ENCODE measurements around the gene ABCC11.

DNA sequence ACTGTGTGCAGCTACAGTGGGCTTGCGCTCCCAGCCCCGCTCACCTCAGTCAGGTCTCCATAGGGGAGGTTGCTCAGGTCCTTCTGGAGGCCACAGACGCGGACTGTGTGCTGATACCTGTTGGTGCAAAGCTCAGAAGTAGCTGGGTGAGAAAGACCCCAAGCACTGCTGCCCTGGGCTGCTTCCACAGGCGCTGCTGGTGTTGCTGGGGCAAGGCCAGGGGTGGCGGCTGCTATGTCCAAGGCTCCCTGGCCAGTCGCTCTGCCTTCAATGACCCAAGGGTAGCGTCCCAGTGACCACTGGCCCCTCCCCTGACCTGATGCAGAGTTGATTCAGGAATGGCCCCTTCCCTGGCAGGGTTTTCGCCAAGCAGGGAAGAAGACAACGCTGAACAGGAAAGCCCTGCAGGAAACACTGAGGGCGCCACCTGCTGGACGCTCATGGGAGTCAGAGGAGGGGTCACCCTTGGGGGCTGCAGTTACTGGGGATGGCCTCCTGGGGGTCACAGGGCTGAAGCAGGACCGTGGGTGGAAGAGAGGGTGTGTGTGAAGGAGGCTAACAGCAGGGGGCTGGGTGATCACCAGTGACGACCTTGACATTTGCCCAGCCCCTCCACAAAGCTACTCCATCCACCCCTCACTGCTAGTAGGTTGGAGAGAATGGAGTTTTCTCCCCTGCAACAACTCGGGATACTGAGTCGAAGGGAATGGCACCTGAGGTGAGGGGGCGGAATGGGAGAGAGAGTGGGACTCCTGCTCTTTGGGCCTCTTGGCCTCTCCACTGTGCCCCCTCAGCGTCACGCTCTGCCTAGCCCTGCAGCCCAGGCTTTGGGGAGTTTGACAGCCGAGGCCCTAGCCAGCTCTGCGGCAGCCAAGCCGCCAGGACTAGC is 129.9 kb downstream of the ABCC11 start:
- TF ChIP-seq, protein P1, sequence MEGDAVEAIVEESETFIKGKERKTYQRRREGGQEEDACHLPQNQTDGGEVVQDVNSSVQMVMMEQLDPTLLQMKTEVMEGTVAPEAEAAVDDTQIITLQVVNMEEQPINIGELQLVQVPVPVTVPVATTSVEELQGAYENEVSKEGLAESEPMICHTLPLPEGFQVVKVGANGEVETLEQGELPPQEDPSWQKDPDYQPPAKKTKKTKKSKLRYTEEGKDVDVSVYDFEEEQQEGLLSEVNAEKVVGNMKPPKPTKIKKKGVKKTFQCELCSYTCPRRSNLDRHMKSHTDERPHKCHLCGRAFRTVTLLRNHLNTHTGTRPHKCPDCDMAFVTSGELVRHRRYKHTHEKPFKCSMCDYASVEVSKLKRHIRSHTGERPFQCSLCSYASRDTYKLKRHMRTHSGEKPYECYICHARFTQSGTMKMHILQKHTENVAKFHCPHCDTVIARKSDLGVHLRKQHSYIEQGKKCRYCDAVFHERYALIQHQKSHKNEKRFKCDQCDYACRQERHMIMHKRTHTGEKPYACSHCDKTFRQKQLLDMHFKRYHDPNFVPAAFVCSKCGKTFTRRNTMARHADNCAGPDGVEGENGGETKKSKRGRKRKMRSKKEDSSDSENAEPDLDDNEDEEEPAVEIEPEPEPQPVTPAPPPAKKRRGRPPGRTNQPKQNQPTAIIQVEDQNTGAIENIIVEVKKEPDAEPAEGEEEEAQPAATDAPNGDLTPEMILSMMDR (IDR thresholded peaks at IDR 0.05) = peak in 5 of 6 experiments; percentile 20 to 47 (median 35)
- TF ChIP-seq POLR2A (IDR thresholded peaks at IDR 0.05) = no peak

Data from Peyer's patch (tissue), 4 donors.